NCI-H1694 (cell line): ENCODE results near the gene TMEM184C.

Experiments used
- DNase-seq: peaks from one replicate; lab custom pipeline; 2025; lab: John Stamatoyannopoulos, UW

TMEM184C gene

DNA sequence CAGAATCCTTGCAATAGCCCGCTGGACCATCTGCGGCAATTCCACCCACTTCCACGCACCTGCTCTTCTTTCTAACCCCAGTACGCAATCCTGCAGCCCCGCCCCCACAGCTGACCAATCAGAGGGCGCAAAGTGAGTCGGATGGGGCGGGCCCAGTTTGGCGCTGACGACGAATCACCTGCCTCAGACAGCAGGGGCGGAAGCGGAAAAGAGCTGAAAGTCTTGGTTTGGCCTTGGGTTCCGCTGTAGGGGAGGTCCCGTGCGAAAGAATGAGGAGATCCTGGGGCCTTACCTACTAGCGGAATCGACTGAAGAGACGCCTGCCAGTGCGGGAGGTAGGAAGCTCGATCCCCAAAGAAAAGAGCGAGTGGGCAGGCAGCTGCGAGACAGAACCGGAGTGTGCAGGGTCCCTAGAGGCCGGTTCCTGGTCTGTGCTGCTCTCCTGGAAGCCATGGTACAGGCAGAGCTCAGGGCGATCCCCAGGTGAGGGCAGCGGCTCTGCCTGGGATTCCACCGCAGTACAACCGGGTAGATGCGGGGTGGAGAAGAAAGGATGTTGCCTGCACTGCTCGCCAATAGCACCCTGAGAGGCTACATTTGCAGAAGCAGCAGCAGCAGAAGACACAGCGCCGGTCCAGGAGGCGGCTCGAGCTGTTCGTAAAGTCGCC is at the start of gene TMEM184C:
Gene TMEM184C, plus strand, starts transcription at position 225 of the 668 bp plus-strand sequence. CDS start 560 bp downstream, outside the sequence.
- peak; percentile 75 for DNase-seq

DNA sequence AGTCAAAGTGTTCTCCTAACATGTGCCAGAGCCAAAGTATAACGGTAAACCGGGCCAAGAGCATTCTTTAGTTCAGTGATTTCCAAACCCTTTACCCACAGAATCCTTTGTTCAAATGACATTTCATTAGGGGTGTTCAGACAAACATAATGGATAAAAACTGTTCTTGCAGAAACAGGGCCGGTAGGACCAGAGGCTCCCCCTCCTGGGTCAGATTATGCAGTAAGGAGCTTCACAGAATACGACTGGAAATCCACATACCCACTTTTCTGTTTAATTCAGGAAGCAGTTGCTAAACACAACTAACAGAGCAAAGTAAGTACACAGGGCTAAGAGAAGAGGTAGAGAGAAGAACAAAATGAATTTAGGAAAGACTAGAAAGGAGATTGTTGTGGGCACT is 46.6 kb upstream of the TMEM184C start:
- DNase-seq, result no peak

GRCh38 chr4:147571036-147571770 is 46.0 kb upstream of the TMEM184C start:
- DNase-seq, result no peak

GRCh38 chr4:147576084-147576483 is 41.1 kb upstream of the TMEM184C start:
- no peak for DNase-seq

- no peak for DNase-seq
These were observed 39.1 kb upstream of the TMEM184C start for GRCh38 chr4:147578051-147578476.

GRCh38 chr4:147578593-147578992 is 38.6 kb upstream of the TMEM184C start:
- DNase-seq, result no peak

DNA sequence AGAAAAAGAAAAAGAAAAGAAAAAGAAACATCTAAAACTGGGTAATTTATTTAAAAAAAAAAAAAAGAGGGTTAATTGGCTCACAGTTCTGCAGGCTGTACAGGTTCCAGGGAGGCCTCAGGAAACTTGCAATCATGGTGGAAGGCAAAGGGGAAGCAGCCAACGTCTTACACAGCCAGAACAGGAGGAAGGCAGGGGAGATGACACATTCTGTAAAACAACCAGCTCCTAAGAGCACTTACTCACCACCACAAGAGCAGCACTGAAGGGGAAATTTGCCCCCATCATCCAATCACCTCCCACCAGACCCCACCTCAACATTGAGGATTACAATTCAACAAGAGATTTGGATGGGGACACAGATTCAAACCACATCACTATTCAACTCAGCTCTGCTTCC is 36.8 kb upstream of the TMEM184C start:
- DNase-seq, result no peak

- no peak for DNase-seq
These were observed 35.4 kb upstream of the TMEM184C start for GRCh38 chr4:147581606-147582350.

DNA sequence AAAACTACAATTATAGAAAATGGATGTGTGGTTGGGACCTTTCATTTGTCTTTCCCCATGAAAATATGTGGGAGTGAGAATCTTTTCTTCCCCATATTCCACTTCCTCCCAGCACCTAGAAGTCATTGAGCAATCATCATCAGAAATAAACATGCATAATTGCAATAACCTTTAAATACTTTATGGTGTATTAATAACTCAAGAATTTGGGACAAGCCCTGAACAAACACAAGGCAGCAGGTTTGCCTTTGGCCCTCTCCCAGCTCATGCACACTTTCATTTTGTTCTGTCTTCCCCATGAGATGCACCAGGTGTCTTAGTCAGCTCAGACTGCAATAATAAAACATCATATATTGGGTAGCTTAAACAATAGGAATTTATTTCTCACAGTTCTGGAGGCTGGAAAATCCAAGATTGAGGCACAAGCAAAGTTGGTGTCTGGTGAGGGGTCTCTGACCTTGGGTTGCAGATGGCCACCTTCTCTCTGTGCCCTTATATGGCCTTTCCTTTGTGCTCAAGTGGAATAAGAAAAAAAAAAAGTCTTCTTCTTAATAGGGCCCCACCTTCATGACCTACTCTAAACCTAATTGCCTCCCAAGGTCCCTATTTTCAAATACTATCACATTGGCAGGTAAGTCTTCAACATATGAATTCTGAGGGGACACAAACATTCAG is 34.7 kb upstream of the TMEM184C start:
- no peak for DNase-seq

GRCh38 chr4:147583876-147584275 is 33.3 kb upstream of the TMEM184C start:
- no peak for DNase-seq

DNA sequence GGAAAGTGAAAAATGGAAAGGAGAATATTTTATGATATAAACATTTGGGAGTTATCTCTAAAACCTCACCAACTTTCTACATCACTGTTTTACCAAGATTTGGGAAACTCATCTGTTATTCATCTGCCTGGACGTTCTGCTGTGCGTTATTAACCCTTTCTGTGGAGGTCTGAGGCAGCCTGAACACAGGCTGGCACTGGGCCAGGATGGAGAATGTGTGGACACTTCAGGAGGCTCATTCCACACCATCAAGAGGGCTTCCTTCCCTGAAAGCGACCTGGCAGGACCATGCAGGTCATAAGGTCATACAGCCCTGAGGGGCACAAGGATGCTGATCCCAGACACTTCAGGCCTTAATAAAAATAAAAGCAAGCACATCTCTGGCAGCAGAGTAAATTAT is 31.2 kb upstream of the TMEM184C start:
- no peak for DNase-seq

DNA sequence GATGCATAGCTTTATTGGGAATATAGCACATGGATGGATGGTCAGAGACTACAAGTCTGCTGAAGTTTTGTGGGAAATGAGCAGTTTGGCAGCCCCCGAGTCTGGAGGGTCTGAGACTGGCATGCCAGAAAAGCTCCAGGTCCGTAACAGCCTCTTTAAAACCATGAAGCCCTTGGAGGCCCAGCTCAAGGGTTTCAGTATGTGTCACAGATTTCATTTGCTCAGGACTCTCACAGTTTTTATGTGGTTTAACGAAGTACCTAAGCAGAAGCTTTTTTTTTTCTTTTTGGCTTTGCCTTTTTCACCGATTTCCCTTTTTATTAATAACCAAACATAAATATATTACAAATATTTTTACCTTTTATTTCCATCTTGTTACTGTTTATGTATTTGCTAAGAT is 30.6 kb upstream of the TMEM184C start:
- no peak for DNase-seq

- no peak for DNase-seq
These were observed 30.2 kb upstream of the TMEM184C start for GRCh38 chr4:147587041-147587440.

DNA sequence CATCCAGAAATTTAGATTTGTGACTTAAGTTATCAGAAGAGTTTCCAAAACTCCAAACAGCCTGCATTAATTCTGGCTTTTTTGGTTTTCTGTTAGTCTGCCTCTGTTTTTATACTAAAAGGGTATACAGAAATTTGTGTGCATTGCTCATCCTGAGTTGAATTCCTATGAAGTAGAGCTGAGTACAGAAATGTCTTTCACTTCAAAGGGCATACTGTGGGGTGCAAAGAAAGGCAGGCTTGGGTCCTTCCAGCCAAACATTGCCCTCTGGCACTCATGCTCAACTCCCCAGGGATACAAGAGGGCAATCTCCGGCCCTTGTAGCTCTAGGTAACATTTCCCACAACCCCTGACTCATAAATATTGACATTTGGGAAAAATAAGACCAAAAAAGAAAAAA is 27.6 kb upstream of the TMEM184C start:
- DNase-seq, result no peak

- DNase-seq, result peak; percentile 31
These were observed 26.8 kb upstream of the TMEM184C start for GRCh38 chr4:147590249-147590920.

DNA sequence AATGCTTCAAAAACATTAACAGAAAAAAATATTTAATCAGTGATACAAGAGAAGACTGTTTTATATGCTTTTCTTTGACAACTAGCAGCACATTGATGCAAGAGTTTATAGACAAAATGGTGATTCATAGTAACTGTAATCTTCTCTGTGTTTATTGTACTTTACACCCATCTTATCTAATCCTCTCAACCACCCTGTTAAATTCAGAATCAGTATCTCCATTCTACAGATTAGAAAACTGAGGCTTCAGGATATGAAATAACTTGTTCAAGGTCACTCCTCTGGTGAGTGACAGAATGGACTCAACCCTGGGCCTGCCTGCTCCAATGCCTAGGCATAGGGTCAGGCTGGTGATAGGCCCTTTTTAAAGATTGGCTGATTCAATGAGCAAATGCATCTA is 26.1 kb upstream of the TMEM184C start:
- no peak for DNase-seq

GRCh38 chr4:147594107-147594506 is 23.1 kb upstream of the TMEM184C start:
- no peak for DNase-seq

DNA sequence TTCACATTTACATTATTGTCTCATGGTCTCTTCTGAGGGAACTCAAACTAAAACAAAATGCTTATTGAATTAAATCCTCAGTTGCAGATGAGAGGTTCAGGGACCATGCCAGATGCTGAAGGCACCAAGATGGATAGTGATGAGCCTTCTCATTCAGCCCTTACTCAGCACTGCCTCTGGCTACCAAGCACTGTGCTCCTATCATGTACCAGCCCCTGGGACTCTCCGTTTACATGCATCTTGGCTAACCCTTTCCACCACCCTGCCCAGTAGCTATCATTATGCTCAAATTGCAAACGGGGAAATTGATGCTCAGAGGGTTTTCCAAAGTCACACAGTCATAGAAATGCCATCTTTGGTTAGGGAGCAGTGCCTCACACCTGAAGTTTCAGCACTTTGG is 22.6 kb upstream of the TMEM184C start:
- no peak for DNase-seq

DNA sequence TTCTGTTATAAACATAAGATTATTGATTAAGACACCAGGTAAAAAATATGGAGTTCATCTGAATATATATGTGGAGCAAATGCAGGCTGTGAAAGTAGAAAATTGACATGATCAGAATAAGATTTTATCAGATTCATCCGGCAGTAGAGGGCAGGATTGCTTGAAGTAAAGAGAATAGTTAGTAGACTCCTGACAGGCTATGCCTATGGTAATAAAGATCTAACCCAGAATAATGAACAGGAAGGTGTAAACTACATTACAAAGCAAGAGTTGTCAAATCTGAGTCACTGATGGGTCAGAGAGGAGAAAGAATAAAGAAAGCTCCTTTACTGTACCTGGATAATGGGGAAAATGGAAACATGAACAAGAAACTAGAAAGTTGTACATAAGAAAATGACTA is 20.8 kb upstream of the TMEM184C start:
- no peak for DNase-seq

- no peak for DNase-seq
These were observed 20.2 kb upstream of the TMEM184C start for GRCh38 chr4:147596981-147597380.

- no peak for DNase-seq
These were observed 19.6 kb upstream of the TMEM184C start for GRCh38 chr4:147597561-147597960.

- DNase-seq, result no peak
These were observed 18.0 kb upstream of the TMEM184C start for GRCh38 chr4:147599206-147599605.
